Measurements from ENCODE around the gene ATG2A.

DNA sequence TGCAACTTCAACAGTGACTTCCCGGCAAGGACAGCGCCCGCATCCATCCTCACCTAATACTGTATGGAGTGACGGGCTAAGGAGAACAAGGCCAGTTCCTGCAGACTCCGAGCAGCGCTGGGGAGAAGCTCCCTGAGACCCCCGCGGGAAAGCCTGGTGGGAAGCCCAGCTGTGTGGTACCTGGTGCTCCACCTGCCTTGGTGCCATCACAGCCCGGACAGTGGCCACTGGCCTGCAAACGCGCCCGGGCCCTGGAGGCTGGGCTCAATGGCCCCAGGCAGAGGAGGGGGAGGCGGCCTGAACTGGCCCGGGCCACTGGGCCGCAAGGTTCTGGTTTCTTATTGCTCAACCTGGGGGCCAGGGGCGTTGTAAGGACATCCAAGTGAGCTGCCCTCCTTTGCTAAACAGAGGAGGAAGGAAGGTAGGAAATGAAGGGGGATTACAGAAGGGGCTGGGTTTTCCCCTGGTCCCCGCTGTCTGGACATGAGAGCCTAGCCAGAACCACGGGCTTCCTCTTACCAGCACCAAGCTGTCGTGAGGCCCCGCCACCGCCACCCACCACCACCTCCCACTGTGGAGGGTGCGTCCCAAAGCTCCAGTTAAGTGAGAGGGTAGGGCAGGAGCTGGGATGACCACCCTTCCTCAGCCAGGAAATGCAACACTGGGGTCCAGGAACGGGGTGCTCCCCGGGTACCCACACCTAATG is 64.1 kb downstream of the ATG2A start:
- TF ChIP-seq RAD21 (IDR thresholded peaks at IDR 0.05; ENCODE audit: low read depth) (no peak), EP300 (IDR thresholded peaks at IDR 0.05; ENCODE audit: borderline replicate concordance) (no peak), EGR1 (IDR thresholded peaks at IDR 0.05) (no peak), TCF12 (IDR thresholded peaks at IDR 0.05; ENCODE audit: low read depth) (no peak), MAX (IDR thresholded peaks at IDR 0.05) (no peak), ZBTB7A (IDR thresholded peaks at IDR 0.05; ENCODE audit: low read depth) (no peak), YY1 (IDR thresholded peaks at IDR 0.05; ENCODE audit: low read depth) (no peak), CEBPB (IDR thresholded peaks at IDR 0.05) (no peak), REST (IDR thresholded peaks at IDR 0.05; ENCODE audit: low read depth) (no peak)
- TF ChIP-seq, protein P1, sequence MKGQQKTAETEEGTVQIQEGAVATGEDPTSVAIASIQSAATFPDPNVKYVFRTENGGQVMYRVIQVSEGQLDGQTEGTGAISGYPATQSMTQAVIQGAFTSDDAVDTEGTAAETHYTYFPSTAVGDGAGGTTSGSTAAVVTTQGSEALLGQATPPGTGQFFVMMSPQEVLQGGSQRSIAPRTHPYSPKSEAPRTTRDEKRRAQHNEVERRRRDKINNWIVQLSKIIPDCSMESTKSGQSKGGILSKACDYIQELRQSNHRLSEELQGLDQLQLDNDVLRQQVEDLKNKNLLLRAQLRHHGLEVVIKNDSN (IDR thresholded peaks at IDR 0.05): no peak

Measured in Ishikawa (cell line).